ENCODE data around the gene FNDC11. TPM values are rescaled to one million over a fixed set of nuclear protein-coding genes. Genes with fewer than 3 reads are reported as not detected.

The FNDC11 gene
- total RNA-seq, 1 experiment from 2014 or later, result 2.5 TPM

- Histone ChIP-seq H2AK5ac (ENCODE audit: insufficient read length, low read length) (no peak overlapping the region), H3K56ac (ENCODE audit: insufficient read length, low read depth, low read length) (no peak overlapping the region), H3K23me2 (ENCODE audit: insufficient read length, low read depth, low read length, poor library complexity, severe bottlenecking) (peaks cover 9% of the 10 kb centered on the region), H3K18ac (ENCODE audit: insufficient read length, low read depth, low read length) (no peak overlapping the region), H3K4me2 (ENCODE audit: insufficient read depth, insufficient read length, low read length) (no peak overlapping the region), H4K5ac (ENCODE audit: insufficient read length, low read depth, low read length) (no peak overlapping the region), H3K4me1 (ENCODE audit: insufficient read depth, low read length) (0 out of 2 replicates have a peak, but pooled peaks cover 2% of the 10 kb centered on the region), H3K14ac (ENCODE audit: insufficient read depth, low read length) (no peak overlapping the region), H3K23ac (ENCODE audit: insufficient read length, low read depth, low read length) (no peak overlapping the region), H3K9me3 (ENCODE audit: control insufficient read depth, low read depth, low read length) (no peaks in the 10 kb centered on the region), H2BK15ac (ENCODE audit: low read depth, low read length) (no peak overlapping the region), H2BK20ac (ENCODE audit: low read depth, low read length, poor library complexity, severe bottlenecking) (no peak overlapping the region), H4K8ac (replicated peaks; ENCODE audit: insufficient read length, low read depth, low read length) (no peak overlapping the region), H3K79me2 (ENCODE audit: insufficient read depth, low read length) (no peaks in the 10 kb centered on the region), H2BK120ac (ENCODE audit: low read depth, low read length, poor library complexity, severe bottlenecking) (no peak overlapping the region), H2BK12ac (ENCODE audit: insufficient read length, low read depth, low read length) (no peak overlapping the region), H3K4ac (ENCODE audit: low read depth, low read length) (no peak overlapping the region), H4K91ac (ENCODE audit: insufficient read length, low read depth, low read length) (no peak overlapping the region), H2AFZ (ENCODE audit: low read length) (no peak overlapping the region), H3K9ac (ENCODE audit: extremely low read depth, insufficient read length, low read length) (no peak overlapping the region), H3T11ph (ENCODE audit: low read length) (no peak overlapping the region), H4K20me1 (ENCODE audit: control insufficient read depth, insufficient read depth, insufficient read length) (no peaks in the 10 kb centered on the region), H3K79me1 (ENCODE audit: insufficient read depth, low read depth, low read length, poor library complexity, severe bottlenecking) (no peaks in the 10 kb centered on the region), H3K27me3 (ENCODE audit: insufficient read depth, low read length) (no peaks in the 10 kb centered on the region), H2BK5ac (ENCODE audit: insufficient read length, low read length) (no peak overlapping the region), H3K27ac (ENCODE audit: insufficient read length, low read depth, low read length) (no peak overlapping the region)
- peaks cover 3 to 12% (median 9%) of the 10 kb centered on the region in 3 experiments; a peak in 6 of 7 replicates for H3K36me3 Mint-ChIP-seq (ENCODE audit: insufficient read depth in 1 of 3, low read depth in 3 of 3)
- H3K4me3 Mint-ChIP-seq, result no peak overlapping the region
- H3K27me3 Mint-ChIP-seq (ENCODE audit: low read depth), result no peaks in the 10 kb centered on the region; the same call in 1 of the 2 replicates
- no peaks in the 10 kb centered on the region for H3K9me3 Mint-ChIP-seq
- no peak for TF ChIP-seq CTCF (conservative IDR thresholded peaks at IDR 0.05)
- no CpG with 5 or more reads among the region's 45 CpGs for WGBS (ENCODE audit: extremely low coverage, insufficient read length, low lambda C conversion rate)
- H3K4me1 Mint-ChIP-seq, result peaks cover 20% of the 10 kb centered on the region in 2 experiments
- no peak for DNase-seq
- H3K27ac Mint-ChIP-seq, result no peak overlapping the region
Measured at GRCh38 chr20:63555661-63556381, 1.9 kb downstream of the FNDC11 start.
